Stimulated activated CD4-positive, alpha-beta T cell treated with anti-CD3 and anti-CD28 coated beads, Interleukin-2, amount 100 ng/mL, for 4 hours (primary cell): ENCODE measurements around the gene HSF4.

Experiments used
- DNase-seq: peaks from one replicate; pipeline ENCODE4 v3.0.0-alpha.2; 2020; ENCODE audit warnings: low read depth

Gene HSF4

GRCh38 chr16:67201411-67202345, 37.1 kb downstream of the HSF4 start:
- no peak for DNase-seq

DNA sequence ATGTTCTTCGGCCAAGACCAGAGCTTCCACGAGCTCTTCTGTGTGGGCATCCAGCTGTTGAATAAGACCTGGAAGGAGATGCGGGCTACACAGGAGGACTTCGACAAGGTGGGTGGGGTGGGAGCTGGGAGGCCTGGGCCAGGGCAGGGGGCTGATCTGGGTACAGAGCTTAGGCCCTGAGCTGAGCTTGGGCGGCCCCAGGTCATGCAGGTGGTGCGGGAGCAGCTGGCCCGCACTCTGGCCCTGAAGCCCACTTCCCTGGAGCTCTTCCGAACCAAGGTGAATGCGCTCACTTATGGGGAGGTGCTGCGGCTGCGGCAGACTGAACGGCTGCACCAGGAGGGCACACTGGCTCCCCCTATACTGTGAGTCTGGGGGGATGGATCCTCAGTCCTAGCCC, 37.9 kb downstream of the HSF4 start:
- DNase-seq, result no peak

DNA sequence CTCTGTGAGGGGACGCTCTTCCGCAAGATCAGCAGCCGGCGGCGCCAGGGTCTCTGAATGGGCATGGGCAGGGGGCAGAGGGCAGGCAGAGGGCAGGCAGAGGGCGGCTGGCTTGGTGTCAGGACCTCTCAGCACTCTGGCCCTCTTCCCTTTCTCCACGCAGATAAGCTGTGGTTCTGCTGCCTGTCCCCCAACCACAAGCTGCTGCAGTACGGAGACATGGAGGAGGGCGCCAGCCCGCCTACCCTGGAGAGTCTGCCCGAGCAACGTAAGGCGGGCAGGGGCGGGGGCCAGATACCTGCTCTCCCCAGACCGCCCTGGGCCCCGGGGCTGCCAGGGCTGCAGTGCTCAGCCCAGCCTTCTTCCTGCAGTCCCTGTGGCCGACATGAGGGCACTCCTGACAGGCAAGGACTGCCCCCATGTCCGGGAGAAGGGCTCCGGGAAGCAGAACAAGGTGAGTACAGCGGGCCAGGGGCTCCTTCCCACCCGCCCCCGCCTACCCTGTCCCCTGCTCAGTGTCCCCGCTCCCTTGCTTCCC, 38.5 kb downstream of the HSF4 start:
- no peak for DNase-seq

- no peak for DNase-seq
These were observed 39.5 kb downstream of the HSF4 start for GRCh38 chr16:67204076-67204475.

DNA sequence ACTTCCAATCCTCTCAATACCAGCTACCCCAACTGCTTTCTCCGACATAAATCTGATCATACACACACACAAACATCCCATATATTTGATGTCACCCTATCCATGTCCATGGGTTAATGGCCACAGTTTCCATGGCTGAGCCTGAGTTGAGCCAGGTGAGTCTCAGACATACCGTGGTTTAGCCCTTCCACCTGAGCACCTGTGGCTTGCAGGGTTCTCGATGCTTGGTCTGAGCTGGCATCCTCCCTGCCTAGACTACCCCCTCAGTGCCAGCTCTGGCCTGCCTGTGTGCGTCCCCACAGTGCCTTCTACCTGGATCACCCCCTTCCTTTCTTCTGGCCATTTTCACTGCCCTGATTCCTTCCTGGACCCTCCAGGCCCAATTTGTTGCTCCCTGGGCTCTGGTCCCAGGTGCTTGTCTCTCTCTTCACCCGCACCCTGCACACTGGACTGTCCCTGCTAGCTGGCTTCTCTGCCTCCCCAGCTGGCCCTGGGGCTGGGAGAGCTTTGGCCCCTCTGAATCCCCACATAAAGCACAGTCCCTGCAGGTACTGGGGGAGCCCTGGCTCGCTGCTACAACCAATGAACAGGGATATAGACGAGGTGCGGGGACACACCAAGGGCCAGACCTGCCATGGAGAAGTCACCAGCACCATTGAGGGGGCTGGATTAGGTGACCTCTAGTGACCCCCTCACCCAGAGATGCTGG, 41.7 kb downstream of the HSF4 start:
- no peak for DNase-seq

- no peak for DNase-seq
These were observed 42.3 kb downstream of the HSF4 start for GRCh38 chr16:67206838-67207248.

GRCh38 chr16:67207249-67208091, 42.9 kb downstream of the HSF4 start:
- DNase-seq, result no peak

DNA sequence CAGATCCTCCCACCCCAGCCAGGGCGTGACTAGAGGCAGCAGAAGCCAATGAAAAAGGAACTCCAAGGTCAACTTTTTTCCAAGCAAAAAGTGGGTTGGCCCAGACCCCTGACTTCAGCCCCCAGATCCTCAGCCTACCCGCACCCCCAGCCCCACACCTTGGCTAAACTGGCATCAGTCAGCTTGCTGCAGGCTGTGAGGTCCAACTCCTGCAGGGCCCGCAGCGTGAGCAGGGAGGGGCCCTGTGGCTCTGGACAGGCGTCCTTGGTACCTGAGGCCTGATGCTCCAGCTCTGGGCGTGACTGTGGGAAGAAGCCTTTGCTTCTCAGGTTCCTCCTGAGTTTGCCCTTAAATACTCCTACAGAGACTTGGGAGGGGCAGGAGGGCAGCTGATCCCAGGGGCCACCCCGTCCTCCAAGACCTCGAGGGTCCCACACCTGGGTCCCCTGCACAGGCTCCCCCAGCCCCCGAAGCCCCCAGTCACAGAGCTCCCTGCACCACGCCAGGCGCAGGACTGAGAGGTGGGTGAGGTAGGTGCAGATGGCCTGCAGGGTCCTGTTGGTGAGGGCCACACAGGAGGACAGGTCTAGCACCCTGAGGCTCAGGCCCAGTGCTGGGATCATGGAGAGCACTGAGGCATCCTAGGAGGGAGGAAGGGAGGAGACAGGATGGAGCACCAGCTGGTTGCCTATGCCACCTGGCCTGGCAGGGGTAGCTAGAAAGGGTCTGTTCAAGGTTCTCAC, 43.8 kb downstream of the HSF4 start:
- DNase-seq, result no peak

DNA sequence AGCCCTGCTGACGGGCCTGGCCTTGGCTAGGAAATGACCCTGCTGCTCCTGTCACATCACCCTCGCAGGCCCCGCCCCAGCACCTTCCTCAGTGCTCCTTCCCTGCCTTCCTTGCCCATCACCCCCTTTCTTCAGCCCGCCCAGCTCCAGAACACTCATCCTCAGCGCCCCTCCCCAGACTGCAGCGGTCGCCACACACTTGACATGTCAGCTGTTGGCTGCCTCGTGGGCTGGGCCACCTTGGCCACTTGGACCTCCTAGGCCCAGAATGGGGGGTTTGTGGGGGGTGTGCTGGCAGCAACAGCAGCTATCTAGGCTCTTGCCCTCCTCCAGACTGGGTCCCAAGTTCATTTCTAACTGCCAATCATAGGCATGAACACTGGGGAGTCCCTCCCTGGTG, 45.0 kb downstream of the HSF4 start:
- DNase-seq, result no peak

GRCh38 chr16:67210069-67210937, 45.8 kb downstream of the HSF4 start:
- no peak for DNase-seq

- no peak for DNase-seq
These were observed 47.1 kb downstream of the HSF4 start for GRCh38 chr16:67211674-67212073.

- no peak for DNase-seq
These were observed 48.2 kb downstream of the HSF4 start for GRCh38 chr16:67212766-67213165.

- DNase-seq, result no peak
These were observed 48.9 kb downstream of the HSF4 start for GRCh38 chr16:67213197-67214019.

GRCh38 chr16:67215706-67216105, 51.2 kb downstream of the HSF4 start:
- no peak for DNase-seq

GRCh38 chr16:67216612-67217490, 52.3 kb downstream of the HSF4 start:
- DNase-seq, result no peak
